Liver (tissue), 9 donors: ENCODE results near the gene USH2A. TPM values are rescaled to one million over a fixed set of nuclear protein-coding genes. Genes with fewer than 3 reads are reported as not detected.

ENCODE experiments used
- DNase-seq: peaks from one replicate; pipeline ENCODE4 v3.0.0-alpha.2; 2017; ENCODE audit warnings: low spot score
- H3K27ac ChIP-seq, 2 donors: one replicate each; pipeline ENCODE4 v1.7.0; 2013; ENCODE audit warnings: inconsistent platforms in 2 of 2, low read length in 2 of 2, control low read depth in 1 of 2, low read depth in 1 of 2, mild to moderate bottlenecking in 1 of 2
- H3K27me3 ChIP-seq, 4 donors: one replicate each; pipeline versions ENCODE4 v1.6.1 to v1.7.0; 2013; ENCODE audit warnings: low read length in 3 of 4, inconsistent platforms in 1 of 4, mild to moderate bottlenecking in 1 of 4, moderate library complexity in 1 of 4; ENCODE audit not compliant: control insufficient read depth in 4 of 4, insufficient read depth in 4 of 4
- H3K36me3 ChIP-seq, 4 donors: one replicate each; pipeline versions ENCODE4 v1.6.1 to v1.7.0; 2013; ENCODE audit warnings: low read length in 3 of 4, mild to moderate bottlenecking in 3 of 4, low read depth in 1 of 4, moderate library complexity in 1 of 4; ENCODE audit not compliant: control insufficient read depth in 4 of 4, insufficient read depth in 3 of 4
- H3K4me1 ChIP-seq, 4 donors: one replicate each; pipeline versions ENCODE4 v1.6.1 to v1.7.0; 2013; ENCODE audit warnings: low read length in 3 of 4, mild to moderate bottlenecking in 3 of 4, moderate library complexity in 1 of 4; ENCODE audit not compliant: control insufficient read depth in 4 of 4, insufficient read depth in 4 of 4
- H3K4me3 ChIP-seq, 3 donors: one replicate each; pipeline versions ENCODE4 v1.6.1 to v1.7.0; 2013; ENCODE audit warnings: low read length in 3 of 3, control low read depth in 1 of 3, low read depth in 1 of 3, mild to moderate bottlenecking in 1 of 3
- H3K9ac ChIP-seq, 2 donors: one replicate each; pipeline ENCODE4 v1.7.0; 2013; ENCODE audit warnings: low read length in 2 of 2, mild to moderate bottlenecking in 2 of 2, moderate library complexity in 2 of 2, control low read depth in 1 of 2, low read depth in 1 of 2
- H3K9me3 ChIP-seq, 4 donors: one replicate each; pipeline versions ENCODE4 v1.6.1 to v1.7.0; 2013; ENCODE audit warnings: low read length in 3 of 4; ENCODE audit not compliant: control insufficient read depth in 4 of 4
- EGR1 ChIP-seq, 2 donors: IDR thresholded peaks; 2 replicates each; pipeline ENCODE4 v1.6.1; 2016 to 2018; ENCODE audit warnings: antibody characterized with exemption in 2 of 2, low read depth in 2 of 2
- FOXA1 ChIP-seq: IDR thresholded peaks from 2 replicates; pipeline ENCODE4 v1.6.1; 2016; ENCODE audit warnings: antibody characterized with exemption
- FOXA2 ChIP-seq: IDR thresholded peaks from 2 replicates; pipeline ENCODE4 v1.6.1; 2016; ENCODE audit warnings: antibody characterized with exemption
- GABPA ChIP-seq, 2 donors: IDR thresholded peaks in 1 of 2; conservative IDR thresholded peaks in 1 of 2; 2 replicates each; pipeline ENCODE4 v1.6.1; 2016; ENCODE audit warnings: antibody characterized with exemption in 2 of 2, mild to moderate bottlenecking in 1 of 2, moderate library complexity in 1 of 2
- HNF4A ChIP-seq, 2 donors: conservative IDR thresholded peaks; 2 replicates each; pipeline ENCODE4 v1.6.1; 2016; ENCODE audit warnings: antibody characterized with exemption in 2 of 2, mild to moderate bottlenecking in 2 of 2
- HNF4G ChIP-seq: IDR thresholded peaks from 2 replicates; pipeline ENCODE4 v1.6.1; 2016; ENCODE audit warnings: antibody characterized with exemption
- JUND ChIP-seq, 2 donors: IDR thresholded peaks; 2 replicates each; pipeline ENCODE4 v1.6.1; 2016; ENCODE audit warnings: antibody characterized with exemption in 2 of 2
- NR2F2 ChIP-seq: IDR thresholded peaks from 2 replicates; pipeline ENCODE4 v1.6.1; 2016; ENCODE audit warnings: antibody characterized with exemption
- RAD21 ChIP-seq, 2 donors: IDR thresholded peaks; 2 replicates each; pipeline ENCODE4 v1.6.1; 2016; ENCODE audit warnings: antibody characterized with exemption in 2 of 2, mild to moderate bottlenecking in 2 of 2
- REST ChIP-seq: IDR thresholded peaks from 2 replicates; pipeline ENCODE4 v1.6.1; 2016; ENCODE audit warnings: antibody characterized with exemption, mild to moderate bottlenecking
- RXRA ChIP-seq, 2 donors: IDR thresholded peaks; 2 replicates each; pipeline ENCODE4 v1.6.1; 2017 to 2018; ENCODE audit warnings: antibody characterized with exemption in 2 of 2, mild to moderate bottlenecking in 1 of 2
- SP1 ChIP-seq: IDR thresholded peaks from 2 replicates; pipeline ENCODE4 v1.6.1; 2018; ENCODE audit warnings: antibody characterized with exemption, mild to moderate bottlenecking
- TAF1 ChIP-seq: conservative IDR thresholded peaks from 2 replicates; pipeline ENCODE4 v1.6.1; 2016; ENCODE audit warnings: antibody characterized with exemption, mild to moderate bottlenecking
- YY1 ChIP-seq: IDR thresholded peaks from 2 replicates; pipeline ENCODE4 v1.6.1; 2016; ENCODE audit warnings: antibody characterized with exemption, mild to moderate bottlenecking
- WGBS: extraction: QIAGEN DNeasy Blood & Tissue Kit; methylation state at CpG from one replicate; pipeline ENCODE4 v1.1.7; 2013; 5-methylcytosine and 5-hydroxymethylcytosine counted together
- polyA plus RNA-seq, 2 donors: library from polyadenylated mRNA; stranded (reverse) in 1 of 2; unstranded in 1 of 2; fragments of 200-250 nt in 1 of 2; fragments of >200 nt in 1 of 2; fragmentation: Nextera tagmentation in 1 of 2; extraction: Ambion mirVana in 1 of 2; gene quantifications; one replicate each; pipeline versions ENCODE4 v1.2.1 to v1.2.3, GENCODE V29; 2013 to 2015
- total RNA-seq, 2 donors: library from RNA; depleted of rRNA; stranded (reverse); fragments of >200 nt; gene quantifications; one replicate each; pipeline ENCODE4 v1.2.3, GENCODE V29; 2014
- TF ChIP-seq, protein P1 (sequence below): IDR thresholded peaks from 2 replicates; pipeline ENCODE4 v1.6.1; 2016; ENCODE audit warnings: antibody characterized with exemption
- TF ChIP-seq, protein P2 (sequence below): IDR thresholded peaks from 2 replicates; pipeline ENCODE4 v1.6.1; 2016; ENCODE audit warnings: antibody characterized with exemption
- donor health status: healthy.
- donor health status: healthy.
- donor health status: healthy.
- donor health status: healthy.
- donor health status: healthy.

USH2A gene
- total and polyA plus RNA-seq, 4 donors = 0.14 to 1.0 (median 0.31) TPM

GRCh38 chr1:215667761-215668160 is 755.5 kb downstream of the USH2A start (continued):
- TF ChIP-seq REST (no peak), TAF1 (no peak), HNF4A (conservative IDR thresholded peaks at IDR 0.05) (no peak), HNF4G (no peak), RXRA (IDR thresholded peaks at IDR 0.05) (no peak)
- TF ChIP-seq, protein P1, sequence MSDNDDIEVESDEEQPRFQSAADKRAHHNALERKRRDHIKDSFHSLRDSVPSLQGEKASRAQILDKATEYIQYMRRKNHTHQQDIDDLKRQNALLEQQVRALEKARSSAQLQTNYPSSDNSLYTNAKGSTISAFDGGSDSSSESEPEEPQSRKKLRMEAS = no peak

GRCh38 chr1:215665215-215665614 is 758.0 kb downstream of the USH2A start:
- no peak for DNase-seq
- Histone ChIP-seq H3K36me3 (no peaks in the 10 kb centered on the region), H3K27ac (no peak overlapping the region), H3K9me3 (no peaks in the 10 kb centered on the region), H3K4me1 (peaks cover 0 to 14% (median 11%) of the 10 kb centered on the region in 4 donors), H3K4me3 (no peak overlapping the region), H3K27me3 (no peaks in the 10 kb centered on the region), H3K9ac (no peak overlapping the region)
- 87% methylated on average over 4 of the region's 4 CpGs for WGBS
- TF ChIP-seq HNF4G (no peak), JUND (IDR thresholded peaks at IDR 0.05) (no peak), TAF1 (no peak), YY1 (no peak), RAD21 (IDR thresholded peaks at IDR 0.05) (no peak), FOXA2 (no peak), FOXA1 (no peak), SP1 (no peak), GABPA (IDR thresholded peaks at IDR 0.05 in 1 of 2, conservative IDR thresholded peaks at IDR 0.05 in 1 of 2) (no peak), RXRA (IDR thresholded peaks at IDR 0.05) (no peak), NR2F2 (no peak)
- TF ChIP-seq, protein P2, sequence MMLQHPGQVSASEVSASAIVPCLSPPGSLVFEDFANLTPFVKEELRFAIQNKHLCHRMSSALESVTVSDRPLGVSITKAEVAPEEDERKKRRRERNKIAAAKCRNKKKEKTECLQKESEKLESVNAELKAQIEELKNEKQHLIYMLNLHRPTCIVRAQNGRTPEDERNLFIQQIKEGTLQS = no peak
- TF ChIP-seq, protein P1 = no peak

DNA sequence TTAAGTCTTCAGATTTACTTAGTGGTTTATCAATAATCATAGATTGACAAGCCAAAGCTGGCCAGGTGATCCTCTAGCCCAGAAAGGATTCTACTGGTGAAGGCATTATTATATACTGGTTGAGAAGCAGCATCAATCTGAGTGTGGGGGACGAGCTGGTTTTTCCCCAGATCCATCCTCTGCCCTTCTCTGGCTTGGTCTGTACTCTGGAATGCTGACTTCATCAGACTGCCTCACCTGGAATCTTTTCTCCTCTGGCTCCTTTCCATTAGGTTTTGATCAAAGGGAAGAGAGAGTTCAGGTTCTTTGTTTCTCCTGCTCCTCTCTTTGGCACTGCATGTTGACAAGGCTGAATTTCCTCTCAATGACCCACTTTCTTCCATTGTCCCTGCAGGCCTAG is 762.2 kb downstream of the USH2A start:
- no peak for DNase-seq

More for the DNA sequence above, 762.2 kb downstream of the USH2A start:
- TF ChIP-seq HNF4A (conservative IDR thresholded peaks at IDR 0.05) (peak in 1 of 2 donors; percentile 28), RAD21 (IDR thresholded peaks at IDR 0.05) (peak in 1 of 2 donors; percentile 4), EGR1 (IDR thresholded peaks at IDR 0.05; ENCODE audit: low read depth in 2 of 2) (no peak)
- WGBS = 33% methylated on average over 1 of the region's 1 CpG
- H3K36me3 ChIP-seq = no peaks in the 10 kb centered on the region
- H3K27ac ChIP-seq = peak overlapping the region in 1 of 2 donors; percentile 6
- no peak overlapping the region for H3K4me3 ChIP-seq
- H3K27me3 ChIP-seq = no peaks in the 10 kb centered on the region
- no peak overlapping the region for H3K9ac ChIP-seq
- peaks cover 0 to 26% (median 22%) of the 10 kb centered on the region in 4 donors for H3K4me1 ChIP-seq
- H3K9me3 ChIP-seq = no peaks in the 10 kb centered on the region
